WTC11 (cell line): ENCODE results near the gene CAT. TPM values are rescaled to one million over a fixed set of nuclear protein-coding genes. Genes with fewer than 3 reads are reported as not detected.
"Not testable (repeated sequence)": the region's sequence is repeated elsewhere in the genome, so short reads cannot be mapped to it uniquely, and the experiment has no call there.

ENCODE experiments used
- ATAC-seq: fragments of 200-7000 bp; cut with Tn5 transposase; 2 replicates; pipeline ENCODE4 v1.10.0; 2021; ENCODE audit warnings: mild to moderate bottlenecking, moderate library complexity
- CTCF ChIA-PET: fragments of 300-600 bp; sonication (Branson Sonifier 250); formaldehyde crosslinking; loops from one replicate; lab custom pipeline; 2021; ENCODE audit warnings: antibody characterized with exemption; lab: Charles Lee
- POLR2A ChIA-PET: fragments of 350-600 bp; sonication (Branson Sonifier 250); formaldehyde crosslinking; loops from one replicate; lab custom pipeline; 2021; ENCODE audit warnings: antibody characterized with exemption; lab: Charles Lee
- DNase-seq: peaks from one replicate; pipeline ENCODE4 v3.0.0; 2021; ENCODE audit warnings: low spot score
- H3K27ac Mint-ChIP-seq: 2 replicates; pipeline ENCODE4 v1.8.0; 2021; ENCODE audit warnings: mixed read lengths
- H3K27me3 Mint-ChIP-seq: 2 replicates; pipeline ENCODE4 v1.8.0; 2021; ENCODE audit warnings: low read depth, mild to moderate bottlenecking, moderate library complexity, mixed read lengths
- H3K36me3 Mint-ChIP-seq: 2 replicates; pipeline ENCODE4 v1.8.0; 2021; ENCODE audit warnings: mixed read lengths
- H3K4me1 Mint-ChIP-seq: 2 replicates; pipeline ENCODE4 v1.8.0; 2022; ENCODE audit warnings: mixed read lengths
- H3K4me3 Mint-ChIP-seq: 2 replicates; pipeline ENCODE4 v1.8.0; 2021; ENCODE audit warnings: mild to moderate bottlenecking, moderate library complexity, mixed read lengths
- H3K9me3 Mint-ChIP-seq: 2 replicates; pipeline ENCODE4 v1.8.0; 2021; ENCODE audit warnings: mixed read lengths
- ATF1 ChIP-seq: sonication (generic); formaldehyde crosslinking; IDR thresholded peaks from 2 replicates; pipeline ENCODE4 v1.8.1; 2023; ENCODE audit warnings: mild to moderate bottlenecking, moderate library complexity, missing genetic modification reagents
- ATF3 ChIP-seq: sonication (generic); formaldehyde crosslinking; conservative IDR thresholded peaks from 2 replicates; pipeline ENCODE4 v1.8.1; 2022; ENCODE audit warnings: mild to moderate bottlenecking, missing genetic modification reagents
- CBFB ChIP-seq: sonication (generic); formaldehyde crosslinking; IDR thresholded peaks from 2 replicates; pipeline ENCODE4 v1.8.1; 2022; ENCODE audit warnings: mild to moderate bottlenecking, low read depth, missing genetic modification reagents
- CDX4 ChIP-seq: fragments of 250-450 bp; sonication (Bioruptor Pico); IDR thresholded peaks from 2 replicates; pipeline ENCODE4 v1.9.0; 2021; ENCODE audit warnings: moderate library complexity, mild to moderate bottlenecking, inconsistent platforms, borderline replicate concordance
- CTCF ChIP-seq: fragments of 200-600 bp; IDR thresholded peaks from 2 replicates; pipeline ENCODE4 v1.8.0; 2022; ENCODE audit warnings: antibody characterized with exemption
- EMX1 ChIP-seq: fragments of 250-450 bp; sonication (Bioruptor Pico); IDR thresholded peaks from 2 replicates; pipeline ENCODE4 v1.8.0; 2021; ENCODE audit warnings: mild to moderate bottlenecking
- ESRRA ChIP-seq: sonication (generic); formaldehyde crosslinking; IDR thresholded peaks from 2 replicates; pipeline ENCODE4 v1.8.1; 2022; ENCODE audit warnings: mild to moderate bottlenecking, missing genetic modification reagents, borderline replicate concordance
- MAX ChIP-seq: sonication (generic); formaldehyde crosslinking; IDR thresholded peaks from 2 replicates; pipeline ENCODE4 v1.8.0; 2022; ENCODE audit warnings: mild to moderate bottlenecking, missing genetic modification reagents
- STAT6 ChIP-seq: sonication (generic); formaldehyde crosslinking; conservative IDR thresholded peaks from 2 replicates; pipeline ENCODE4 v1.8.1; 2023; ENCODE audit warnings: mild to moderate bottlenecking, low read depth, missing genetic modification reagents, moderate library complexity
- USF1 ChIP-seq: sonication (generic); formaldehyde crosslinking; IDR thresholded peaks from 2 replicates; pipeline ENCODE4 v1.8.0; 2022; ENCODE audit warnings: mild to moderate bottlenecking, missing genetic modification reagents
- USF2 ChIP-seq: sonication (generic); formaldehyde crosslinking; IDR thresholded peaks from 2 replicates; pipeline ENCODE4 v1.8.1; 2023; ENCODE audit warnings: mild to moderate bottlenecking, missing genetic modification reagents, moderate library complexity
- ZBTB43 ChIP-seq: sonication (generic); formaldehyde crosslinking; IDR thresholded peaks from 2 replicates; pipeline ENCODE4 v1.8.1; 2023; ENCODE audit warnings: mild to moderate bottlenecking, missing genetic modification reagents
- ZNF121 ChIP-seq: sonication (generic); formaldehyde crosslinking; IDR thresholded peaks from 2 replicates; pipeline ENCODE4 v1.8.0; 2023; ENCODE audit warnings: missing genetic modification reagents
- ZNF138 ChIP-seq: sonication (generic); formaldehyde crosslinking; conservative IDR thresholded peaks from 2 replicates; pipeline ENCODE4 v1.8.1; 2022; ENCODE audit warnings: mild to moderate bottlenecking, moderate library complexity, missing genetic modification reagents
- ZNF281 ChIP-seq: sonication (generic); formaldehyde crosslinking; IDR thresholded peaks from 2 replicates; pipeline ENCODE4 v1.8.0; 2023; ENCODE audit warnings: mild to moderate bottlenecking, missing genetic modification reagents
- ZNF423 ChIP-seq: fragments of 250-450 bp; sonication (Bioruptor Pico); IDR thresholded peaks from 2 replicates; pipeline ENCODE4 v2.1.2; 2022; ENCODE audit warnings: mild to moderate bottlenecking, moderate library complexity
- total RNA-seq: library from RNA; stranded (reverse); gene quantifications from 3 replicates; pipeline ENCODE4 v1.2.3, GENCODE V29; 2021

CAT gene
- total RNA-seq, 1 experiment from 2014 or later: 9.3 TPM

GRCh38 chr11:34419158-34419557, 19.6 kb upstream of the CAT start (continued):
- TF ChIP-seq USF1 (CRISPR knock-in tag) (no peak), USF2 (CRISPR knock-in tag) (no peak)

GRCh38 chr11:34423300-34423699, 15.4 kb upstream of the CAT start:
- Mint-ChIP-seq H3K4me3 (no peak overlapping the region), H3K36me3 (no peaks in the 10 kb centered on the region)
- no peak for ATAC-seq

GRCh38 chr11:34424826-34425225, 13.9 kb upstream of the CAT start:
- H3K27me3 Mint-ChIP-seq, H3K27ac Mint-ChIP-seq, ATAC-seq, H3K36me3 Mint-ChIP-seq, POLR2A ChIA-PET, H3K9me3 Mint-ChIP-seq, H3K4me3 Mint-ChIP-seq, CTCF ChIA-PET, H3K4me1 Mint-ChIP-seq, DNase-seq: not testable (repeated sequence)

More at GRCh38 chr11:34423300-34423699, 15.4 kb upstream of the CAT start:
- H3K9me3 Mint-ChIP-seq: no peaks in the 10 kb centered on the region
- CTCF ChIA-PET: no interaction called here
- TF ChIP-seq ZNF121 (CRISPR knock-in tag): no peak
- no peak for TF ChIP-seq ATF3 (CRISPR knock-in tag)
- no peak for TF ChIP-seq ZNF281 (CRISPR knock-in tag)
- TF ChIP-seq CBFB: no peak
- TF ChIP-seq ESRRA (CRISPR knock-in tag): no peak
- no peak for TF ChIP-seq ATF1 (CRISPR knock-in tag)
- no peak for TF ChIP-seq MAX (CRISPR knock-in tag)
- no peak for TF ChIP-seq EMX1
- no peak for TF ChIP-seq ZNF138 (CRISPR knock-in tag)
- POLR2A ChIA-PET: no interaction called here
- no peak overlapping the region for H3K27ac Mint-ChIP-seq
- peaks cover 4% of the 10 kb centered on the region for H3K27me3 Mint-ChIP-seq
- H3K4me1 Mint-ChIP-seq: no peaks in the 10 kb centered on the region
- DNase-seq: no peak

GRCh38 chr11:34425360-34425759, 13.4 kb upstream of the CAT start:
- CTCF ChIA-PET: no interaction called here
- no peaks in the 10 kb centered on the region for H3K4me1 Mint-ChIP-seq
- peaks cover 4% of the 10 kb centered on the region for H3K27me3 Mint-ChIP-seq
- ATAC-seq: no peak
- TF ChIP-seq CDX4 (CRISPR knock-in tag) (no peak), ZNF423 (no peak)
- H3K9me3 Mint-ChIP-seq: no peaks in the 10 kb centered on the region
- H3K27ac Mint-ChIP-seq: no peak overlapping the region
- POLR2A ChIA-PET: no interaction called here
- no peaks in the 10 kb centered on the region for H3K36me3 Mint-ChIP-seq
- H3K4me3 Mint-ChIP-seq: no peak overlapping the region
- DNase-seq: no peak

GRCh38 chr11:34425867-34426266, 12.9 kb upstream of the CAT start:
- Mint-ChIP-seq H3K36me3 (no peaks in the 10 kb centered on the region), H3K4me3 (no peak overlapping the region), H3K9me3 (no peaks in the 10 kb centered on the region), H3K27me3 (peaks cover 4% of the 10 kb centered on the region), H3K4me1 (no peaks in the 10 kb centered on the region), H3K27ac (no peak overlapping the region)
- ChIA-PET CTCF (no interaction called here), POLR2A (no interaction called here)
- DNase-seq (no peak), ATAC-seq (no peak)
- TF ChIP-seq CTCF (no peak), ZBTB43 (CRISPR knock-in tag) (no peak), STAT6 (CRISPR knock-in tag) (no peak)
